DND-41 (cell line): Measurements from ENCODE around the gene ZNF581.
A peak's percentile ranks its signal among the peaks of the same experiment; 100 is the strongest.

Source experiments
- ATAC-seq: fragments of 200-7000 bp; cut with Tn5 transposase; 3 replicates; pipeline ENCODE4 v1.9.1; 2021; ENCODE audit warnings: low read depth; ENCODE audit not compliant: insufficient read depth
- DNase-seq: peaks from one replicate; pipeline ENCODE4 v3.0.0-alpha.2; 2020
- H2AFZ ChIP-seq: 2 replicates; pipeline ENCODE4 v1.6.0; 2012; ENCODE audit warnings: low read depth, low read length
- H3K27ac ChIP-seq: 2 replicates; pipeline ENCODE4 v1.5.1; 2012; ENCODE audit warnings: low read length, inconsistent platforms
- H3K27me3 ChIP-seq: fragments of 200-600 bp; sonication (generic); 2 replicates; pipeline ENCODE4 v1.6.0; 2012; ENCODE audit warnings: low read length, mild to moderate bottlenecking, inconsistent platforms; ENCODE audit not compliant: insufficient read depth, poor library complexity
- H3K36me3 ChIP-seq: 2 replicates; pipeline ENCODE4 v1.5.1; 2012; ENCODE audit warnings: low read length, inconsistent platforms; ENCODE audit not compliant: insufficient read depth
- H3K4me1 ChIP-seq: 2 replicates; pipeline ENCODE4 v1.5.1; 2012; ENCODE audit warnings: mild to moderate bottlenecking, low read length; ENCODE audit not compliant: insufficient read depth
- H3K4me2 ChIP-seq: 2 replicates; pipeline ENCODE4 v1.6.0; 2012; ENCODE audit warnings: mild to moderate bottlenecking, moderate library complexity, low read length, inconsistent platforms; ENCODE audit not compliant: insufficient read depth
- H3K4me3 ChIP-seq, 2 experiments: fragments of 200-600 bp in 1 of 2; shearing (Covaris generic) in 1 of 2; 2 replicates each; pipeline ENCODE4 v1.5.1; 2012 to 2016; ENCODE audit warnings: inconsistent platforms in 2 of 2, low read length in 2 of 2, mild to moderate bottlenecking in 2 of 2, low read depth in 1 of 2, moderate library complexity in 1 of 2
- H3K79me2 ChIP-seq: 2 replicates; pipeline ENCODE4 v1.6.0; 2012; ENCODE audit warnings: low read length, inconsistent platforms; ENCODE audit not compliant: insufficient read depth
- H3K9ac ChIP-seq: 2 replicates; pipeline ENCODE4 v1.6.0; 2012; ENCODE audit warnings: low read depth, mild to moderate bottlenecking, inconsistent platforms, low read length, moderate library complexity
- H3K9me3 ChIP-seq: 2 replicates; pipeline ENCODE4 v1.5.1; 2012; ENCODE audit warnings: low read length, moderate library complexity, mild to moderate bottlenecking, inconsistent platforms; ENCODE audit not compliant: insufficient read depth, severe bottlenecking
- H4K20me1 ChIP-seq: 2 replicates; pipeline ENCODE4 v1.6.0; 2012; ENCODE audit warnings: low read length; ENCODE audit not compliant: insufficient read depth
- EZH2 ChIP-seq: IDR thresholded peaks from 3 replicates; pipeline ENCODE4 v1.6.1; 2012; ENCODE audit warnings: borderline replicate concordance, low read depth, mild to moderate bottlenecking, moderate library complexity, low read length, inconsistent platforms; ENCODE audit not compliant: severe bottlenecking
- TF ChIP-seq, protein P1 (sequence below): IDR thresholded peaks from 2 replicates; pipeline ENCODE4 v1.5.1; 2012; ENCODE audit warnings: borderline replicate concordance, low read length, moderate library complexity, mild to moderate bottlenecking; ENCODE audit not compliant: poor library complexity, severe bottlenecking; ENCODE audit errors: extremely low read depth

Gene ZNF581

DNA sequence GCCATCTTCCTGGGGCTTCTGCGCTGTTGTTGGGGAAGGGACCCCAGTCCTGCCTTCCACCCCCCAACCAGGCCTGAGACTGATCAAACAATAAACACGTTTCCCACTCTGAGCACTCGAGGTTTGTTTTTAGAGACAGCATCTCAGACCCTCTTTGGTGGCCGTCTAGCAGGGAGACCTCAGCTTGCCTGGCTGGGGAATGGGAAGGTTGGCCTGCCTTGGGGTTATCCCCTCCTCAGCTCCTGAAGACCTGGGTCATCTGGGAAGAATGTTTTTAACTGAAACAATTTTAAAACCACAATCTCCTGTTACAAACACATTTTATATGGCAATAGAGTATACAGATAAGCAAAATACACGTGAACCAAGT, 2.0 kb downstream of the ZNF581 start:
- H3K4me2 ChIP-seq = peak overlapping the region; percentile 85; the same call in 1 of the 2 replicates

DNA sequence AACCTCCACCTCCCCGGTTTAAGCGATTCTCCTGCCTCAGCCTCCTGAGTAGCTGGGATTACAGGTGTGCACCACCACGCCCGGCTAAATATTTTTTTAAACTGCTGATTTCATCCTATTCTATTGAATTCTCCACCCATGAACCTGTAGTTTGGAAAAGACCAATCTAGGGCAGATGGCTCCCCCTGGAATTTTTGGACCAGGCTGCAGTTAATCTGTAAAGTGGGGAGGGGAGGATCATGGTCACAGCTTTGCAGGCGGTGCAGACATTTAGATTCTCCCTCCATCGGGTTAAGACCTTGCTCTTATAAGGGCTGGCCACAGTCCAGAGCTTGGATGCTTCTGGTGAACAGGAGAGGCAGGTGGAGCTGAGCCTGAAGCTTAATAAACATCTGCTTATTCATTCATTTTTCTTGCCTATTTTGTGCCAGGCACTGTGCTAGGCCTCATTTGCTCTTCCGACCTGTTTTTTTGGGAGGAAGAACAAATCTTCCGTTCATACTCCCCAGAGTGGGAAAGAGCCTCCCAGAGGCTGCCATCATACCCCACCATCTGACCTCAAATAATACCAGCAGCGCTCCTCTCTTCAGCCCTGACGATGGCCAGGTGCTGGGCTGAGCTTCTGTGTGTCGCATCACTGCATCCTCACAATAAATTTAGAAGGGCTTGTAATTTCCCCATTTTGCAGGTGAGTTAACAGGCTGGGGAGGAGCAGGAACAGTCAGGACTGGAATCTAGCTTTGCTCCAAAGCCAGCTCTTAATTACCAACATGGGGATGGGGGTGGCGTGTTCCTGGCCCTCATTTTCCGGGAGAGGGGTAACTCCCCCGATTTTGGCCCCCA, 3.7 kb downstream of the ZNF581 start:
- TF ChIP-seq, protein P1, sequence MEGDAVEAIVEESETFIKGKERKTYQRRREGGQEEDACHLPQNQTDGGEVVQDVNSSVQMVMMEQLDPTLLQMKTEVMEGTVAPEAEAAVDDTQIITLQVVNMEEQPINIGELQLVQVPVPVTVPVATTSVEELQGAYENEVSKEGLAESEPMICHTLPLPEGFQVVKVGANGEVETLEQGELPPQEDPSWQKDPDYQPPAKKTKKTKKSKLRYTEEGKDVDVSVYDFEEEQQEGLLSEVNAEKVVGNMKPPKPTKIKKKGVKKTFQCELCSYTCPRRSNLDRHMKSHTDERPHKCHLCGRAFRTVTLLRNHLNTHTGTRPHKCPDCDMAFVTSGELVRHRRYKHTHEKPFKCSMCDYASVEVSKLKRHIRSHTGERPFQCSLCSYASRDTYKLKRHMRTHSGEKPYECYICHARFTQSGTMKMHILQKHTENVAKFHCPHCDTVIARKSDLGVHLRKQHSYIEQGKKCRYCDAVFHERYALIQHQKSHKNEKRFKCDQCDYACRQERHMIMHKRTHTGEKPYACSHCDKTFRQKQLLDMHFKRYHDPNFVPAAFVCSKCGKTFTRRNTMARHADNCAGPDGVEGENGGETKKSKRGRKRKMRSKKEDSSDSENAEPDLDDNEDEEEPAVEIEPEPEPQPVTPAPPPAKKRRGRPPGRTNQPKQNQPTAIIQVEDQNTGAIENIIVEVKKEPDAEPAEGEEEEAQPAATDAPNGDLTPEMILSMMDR = no peak
- TF ChIP-seq EZH2 = no peak
- Histone ChIP-seq H3K4me2 (peak overlapping the region; percentile 93), H3K9ac (peak overlapping the region; percentile 96), H3K79me2 (peaks cover 57% of the 10 kb centered on the region), H3K9me3 (no peaks in the 10 kb centered on the region), H4K20me1 (peaks cover 13% of the 10 kb centered on the region; the same call in 1 of the 2 replicates), H3K27ac (peak overlapping the region; percentile 87), H3K36me3 (peaks cover 23% of the 10 kb centered on the region), H3K27me3 (no peaks in the 10 kb centered on the region), H3K4me1 (peaks cover 67% of the 10 kb centered on the region), H3K4me3 (peak overlapping the region; percentile 70 to 81; a peak in 3 of 4 replicates), H2AFZ (peak overlapping the region; percentile 85)
- no peak for DNase-seq
- ATAC-seq = no peak

More for the DNA sequence above, 2.0 kb downstream of the ZNF581 start:
- H3K27ac ChIP-seq = no peak overlapping the region
- 0 out of 4 replicates have a peak overlapping the region, but pooled peaks of 1 of the 2 experiments have one; percentile 99 for H3K4me3 ChIP-seq
- DNase-seq (no peak), ATAC-seq (no peak)
- peaks cover 71% of the 10 kb centered on the region for H3K79me2 ChIP-seq
- H3K36me3 ChIP-seq = peaks cover 18% of the 10 kb centered on the region
- H3K4me1 ChIP-seq = peaks cover 68% of the 10 kb centered on the region
- peak overlapping the region; percentile 92; the same call in 1 of the 2 replicates for H3K9ac ChIP-seq
- TF ChIP-seq, protein P1 = no peak
- no peak for TF ChIP-seq EZH2
- peaks cover 17% of the 10 kb centered on the region; the same call in 1 of the 2 replicates for H4K20me1 ChIP-seq
- no peak overlapping the region for H2AFZ ChIP-seq
- H3K27me3 ChIP-seq = no peaks in the 10 kb centered on the region
- no peaks in the 10 kb centered on the region for H3K9me3 ChIP-seq

DNA sequence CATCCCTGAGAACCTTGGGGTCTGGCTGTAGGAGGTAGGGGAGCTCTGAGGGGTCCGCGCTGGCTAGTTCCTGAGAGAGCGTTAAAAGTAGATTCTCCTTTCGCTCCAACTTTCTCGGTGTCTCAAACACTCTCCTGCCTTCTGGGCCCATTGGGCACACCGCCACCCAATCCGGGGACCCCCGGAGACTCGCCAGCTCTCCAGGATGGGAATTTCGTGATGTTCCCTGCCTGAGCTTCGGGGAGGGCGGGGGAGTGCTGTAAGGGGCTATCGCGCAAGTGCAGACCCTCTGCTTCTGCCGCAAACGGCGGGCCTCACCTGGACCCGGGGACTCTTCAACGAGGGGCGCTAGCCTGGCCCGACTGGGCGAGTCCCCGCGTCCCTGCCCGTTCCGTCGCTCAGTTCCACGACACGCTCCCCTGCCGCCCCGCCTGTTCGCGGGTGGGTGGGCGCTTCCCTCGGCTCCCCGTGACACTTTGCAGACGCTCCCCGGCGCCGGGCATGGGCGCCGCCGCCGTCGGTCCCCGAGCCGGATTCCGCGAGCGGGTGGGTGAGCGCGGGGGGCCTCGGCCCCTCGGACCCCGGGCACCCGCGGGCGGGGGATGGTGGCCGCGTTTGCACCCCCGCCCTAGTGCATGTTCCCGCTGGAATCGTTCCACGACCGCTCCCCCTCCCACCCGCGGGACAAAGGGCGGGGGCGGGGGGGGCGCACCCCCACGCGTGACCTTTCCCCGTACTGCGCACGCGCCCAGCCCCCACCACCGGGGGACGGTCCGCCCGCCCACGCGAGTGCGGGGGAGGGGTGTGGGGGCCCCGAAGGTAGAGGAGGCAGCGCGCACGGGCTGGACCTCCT, 4.5 kb downstream of the ZNF581 start, which contains the start of gene CCDC106:
CCDC106 (plus strand) TSS at position 481 of the 853 bp plus-strand sequence. CDS start 835 bp downstream, outside the sequence.
- Histone ChIP-seq H3K4me3 (peak within 1 kb of the TSS; percentile 70 to 81), H3K79me2 (peaks cover 53% of the 10 kb centered on the region), H4K20me1 (peaks cover 13% of the 10 kb centered on the region; the same call in 1 of the 2 replicates), H3K4me2 (peak within 1 kb of the TSS; percentile 93), H3K9me3 (no peaks in the 10 kb centered on the region), H3K27ac (peak within 1 kb of the TSS; percentile 87), H2AFZ (peak within 1 kb of the TSS; percentile 85), H3K27me3 (no peaks in the 10 kb centered on the region), H3K9ac (peak within 1 kb of the TSS; percentile 96), H3K4me1 (peaks cover 67% of the 10 kb centered on the region), H3K36me3 (peaks cover 23% of the 10 kb centered on the region)
- TF ChIP-seq, protein P1 = no peak
- TF ChIP-seq EZH2 = no peak
- peak; percentile 61 for ATAC-seq
- peak; percentile 82 for DNase-seq
